COR-L47 (cell line): Measurements from ENCODE around the gene CLDN1.

Experiments used
- DNase-seq: peaks from one replicate; lab custom pipeline; 2025; lab: John Stamatoyannopoulos, UW

CLDN1 gene

DNA sequence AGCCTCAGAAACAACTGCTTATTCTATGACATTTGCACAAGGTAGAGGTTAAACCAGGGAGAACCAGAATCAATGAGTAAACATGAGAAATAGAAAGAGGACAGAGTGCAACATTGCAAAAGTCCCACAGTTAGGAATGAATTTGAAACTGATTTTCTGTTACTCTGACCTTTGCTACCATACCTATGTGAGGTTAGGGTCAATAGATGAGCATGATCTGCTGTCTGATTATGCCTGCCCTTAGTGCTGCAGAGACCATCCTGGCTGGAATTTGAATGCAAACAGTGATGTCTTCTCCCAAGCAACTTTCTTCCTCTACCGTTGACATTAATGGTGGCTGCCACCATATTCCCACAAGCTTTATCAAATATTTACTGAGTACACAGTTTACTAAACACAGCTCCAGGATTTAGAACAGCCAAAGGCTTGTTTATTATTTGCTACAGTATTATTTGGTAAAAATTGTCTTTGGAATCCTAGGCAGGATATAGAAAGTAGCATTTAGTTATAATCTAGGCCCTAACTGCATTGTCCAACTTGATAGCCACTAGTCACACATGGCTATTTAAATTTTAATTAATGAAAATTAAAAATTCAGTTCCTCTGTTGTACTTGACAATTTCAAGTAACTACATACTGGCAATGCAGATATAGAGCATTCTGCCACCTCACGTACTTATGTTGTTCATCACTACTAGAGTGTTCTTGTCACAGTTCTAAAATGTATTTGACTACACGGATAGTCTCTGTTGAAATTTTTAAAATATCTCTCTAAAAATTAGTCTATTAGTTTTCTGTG, 8.9 kb upstream of the CLDN1 start:
- DNase-seq: no peak

DNA sequence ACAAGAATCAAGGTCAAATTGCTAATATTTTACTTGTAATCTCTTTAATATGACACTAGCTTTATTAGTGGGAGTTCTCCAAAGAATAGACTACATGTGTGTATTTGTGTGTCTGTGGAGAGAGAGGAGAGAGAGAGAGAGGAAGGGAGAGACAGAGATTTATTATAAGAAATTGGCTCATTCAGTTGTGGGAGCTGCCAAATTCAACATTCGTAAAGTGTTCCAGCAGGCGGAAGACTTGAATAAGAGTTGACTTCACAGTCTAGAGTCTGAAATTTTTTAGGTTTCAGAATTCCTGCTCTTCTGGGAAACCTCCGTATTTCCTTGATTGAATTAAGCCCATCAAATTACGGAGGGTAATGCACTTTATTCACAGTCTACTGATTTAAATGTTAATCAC, 4.7 kb upstream of the CLDN1 start:
- DNase-seq: no peak

DNA sequence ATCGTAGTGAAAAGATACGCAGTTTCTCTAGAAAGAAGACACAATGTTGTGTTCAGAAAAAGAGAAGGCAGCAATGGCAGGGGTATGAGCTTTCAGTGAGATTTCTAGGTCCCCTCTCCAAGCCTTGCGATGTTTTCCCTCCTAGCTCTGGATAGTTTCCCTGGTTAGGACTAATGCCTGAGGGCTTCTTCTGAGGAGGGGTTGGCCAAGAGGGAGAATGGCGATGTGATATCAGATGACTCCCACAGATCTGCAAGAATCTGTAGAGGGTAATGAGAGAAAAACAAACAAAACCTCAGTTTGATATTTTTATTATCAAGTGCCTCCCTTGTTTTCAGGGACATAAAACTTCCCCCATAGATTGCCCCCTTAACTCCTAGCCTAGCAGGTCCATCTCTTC, 4.1 kb upstream of the CLDN1 start:
- no peak for DNase-seq

- no peak for DNase-seq
These were observed 3.7 kb upstream of the CLDN1 start for GRCh38 chr3:190325923-190326322.

- DNase-seq: no peak
These were observed 990 bp upstream of the CLDN1 start for GRCh38 chr3:190323246-190323626.

GRCh38 chr3:190322604-190323245, 479 bp upstream of the CLDN1 start:
- no peak for DNase-seq

DNA sequence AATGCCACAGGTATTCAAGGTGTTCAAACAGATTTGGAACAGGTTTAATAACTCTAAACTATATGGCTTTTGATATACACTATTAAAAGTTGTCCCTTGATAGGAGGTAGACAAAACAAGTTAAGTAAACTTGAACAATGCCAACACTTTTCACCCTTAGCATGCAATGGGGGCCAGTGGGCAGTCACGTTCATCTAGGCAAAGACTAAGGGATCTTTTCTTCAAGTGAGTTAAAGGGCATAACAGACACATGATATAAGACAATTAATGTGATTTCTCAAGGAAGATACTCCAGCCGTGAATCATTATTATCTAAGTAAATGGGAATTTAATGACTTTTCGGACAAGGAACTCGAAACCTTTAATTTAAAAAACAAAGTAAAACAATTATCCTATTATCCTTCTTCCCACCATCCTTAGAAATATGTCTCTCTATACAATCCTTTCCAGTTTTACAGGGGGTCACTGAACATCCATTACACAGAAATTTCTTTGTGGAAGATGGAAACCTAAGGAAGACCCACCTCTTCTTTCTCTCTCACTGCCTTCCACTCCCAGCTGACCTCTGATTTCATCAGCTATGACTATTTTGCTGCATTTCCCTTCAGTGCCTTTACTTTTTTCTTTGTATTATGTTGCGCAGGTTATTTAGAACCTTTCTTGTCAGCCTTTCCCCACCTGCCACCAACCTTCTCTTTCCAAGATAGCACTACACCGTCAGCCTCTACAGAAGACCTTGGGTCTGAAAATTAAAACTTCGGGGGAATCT, 1.5 kb downstream of the CLDN1 start:
- DNase-seq: no peak

DNA sequence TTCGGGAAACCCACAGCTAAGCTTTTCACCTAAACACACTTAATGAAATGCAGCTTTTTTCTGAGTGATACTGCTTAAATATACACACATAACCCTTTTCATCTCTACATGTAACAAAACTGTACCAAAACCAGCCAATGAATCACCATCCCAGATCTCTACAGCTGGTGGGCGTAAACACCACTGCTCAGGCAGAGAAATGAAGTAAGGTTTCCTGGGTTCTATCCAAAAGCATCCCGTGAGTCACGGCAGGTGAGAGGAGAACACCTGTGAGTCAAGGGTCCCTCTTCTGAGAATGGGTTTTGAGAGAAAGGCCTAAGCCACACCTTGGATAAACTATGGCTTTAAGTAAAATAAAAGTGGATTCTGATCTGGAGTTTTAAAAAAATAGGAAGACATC, 2.6 kb downstream of the CLDN1 start:
- no peak for DNase-seq

DNA sequence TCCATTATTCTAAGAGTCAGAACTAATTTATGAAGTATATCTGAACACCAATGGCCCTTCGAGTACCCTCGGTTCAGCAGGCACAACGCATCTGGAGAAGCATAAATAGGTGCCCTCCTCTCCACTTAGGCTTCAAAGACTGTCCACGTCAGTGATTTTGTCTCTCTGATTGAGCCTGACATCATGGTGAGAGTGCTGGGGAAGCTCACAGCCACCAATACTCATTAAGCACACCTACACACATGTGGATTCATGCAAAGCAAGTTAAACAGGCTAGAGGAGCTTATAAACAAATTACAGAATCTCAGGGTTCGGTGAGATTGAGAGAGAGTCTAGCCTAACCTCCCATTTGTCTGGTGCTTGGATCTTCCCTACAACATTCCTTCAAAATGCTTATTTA, 3.6 kb downstream of the CLDN1 start:
- DNase-seq: no peak

DNA sequence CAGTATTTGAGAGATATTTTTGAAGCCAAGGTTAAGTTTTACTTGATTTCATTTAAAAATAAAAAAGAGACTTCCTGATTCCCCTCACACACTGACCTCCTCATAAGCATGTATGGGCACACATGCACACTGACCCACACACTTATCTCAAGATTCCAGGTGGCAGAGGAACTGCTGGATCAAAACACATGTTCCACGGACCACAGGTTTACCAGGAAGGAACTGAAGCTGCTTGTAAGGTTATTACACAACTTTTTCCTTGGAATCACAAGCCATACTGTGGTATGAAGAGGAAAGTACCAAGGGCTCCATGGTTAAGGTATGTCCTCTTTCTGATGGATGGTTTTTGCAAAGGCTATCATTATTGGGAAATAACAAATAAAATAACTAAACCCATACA, 7.5 kb downstream of the CLDN1 start:
- DNase-seq: no peak

DNA sequence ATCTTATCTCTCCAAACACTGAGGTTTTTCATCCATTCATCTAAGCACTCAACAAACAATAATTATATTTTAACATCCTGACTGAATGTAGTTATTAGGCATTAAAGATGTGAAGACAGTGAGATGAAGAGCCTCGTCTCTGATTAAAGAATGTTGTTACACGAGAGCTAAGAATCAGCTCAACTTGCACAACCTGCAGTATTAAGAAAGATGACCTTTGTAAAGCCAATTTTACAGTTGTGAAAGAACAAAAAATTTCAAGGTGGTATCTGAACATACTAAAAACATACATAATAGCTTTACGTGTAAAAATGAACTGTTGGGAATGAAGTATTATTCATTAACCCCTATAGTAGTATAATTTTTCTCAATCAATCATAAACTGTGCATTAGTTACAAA, 12.8 kb downstream of the CLDN1 start:
- no peak for DNase-seq

GRCh38 chr3:190308154-190308553, 14.1 kb downstream of the CLDN1 start:
- DNase-seq: no peak

DNA sequence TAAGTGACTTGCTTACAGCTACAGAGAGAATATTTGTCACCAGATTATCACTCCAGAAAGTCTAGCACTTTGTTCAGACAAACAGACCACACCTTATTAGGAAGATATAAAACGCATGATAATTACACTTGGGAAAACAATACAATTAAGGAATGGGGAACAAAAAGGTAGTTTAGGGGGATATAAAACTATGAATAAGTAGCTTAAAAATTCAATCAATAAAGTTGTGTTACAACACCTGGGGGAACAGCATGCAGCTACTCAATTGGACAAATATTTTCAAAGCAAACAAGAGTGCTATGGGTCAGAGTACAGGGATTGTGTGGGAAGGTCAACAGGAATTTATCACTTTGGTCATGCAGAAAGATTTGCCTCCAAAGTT, 15.1 kb downstream of the CLDN1 start:
- no peak for DNase-seq

GRCh38 chr3:190306513-190307163, 15.6 kb downstream of the CLDN1 start:
- no peak for DNase-seq

DNA sequence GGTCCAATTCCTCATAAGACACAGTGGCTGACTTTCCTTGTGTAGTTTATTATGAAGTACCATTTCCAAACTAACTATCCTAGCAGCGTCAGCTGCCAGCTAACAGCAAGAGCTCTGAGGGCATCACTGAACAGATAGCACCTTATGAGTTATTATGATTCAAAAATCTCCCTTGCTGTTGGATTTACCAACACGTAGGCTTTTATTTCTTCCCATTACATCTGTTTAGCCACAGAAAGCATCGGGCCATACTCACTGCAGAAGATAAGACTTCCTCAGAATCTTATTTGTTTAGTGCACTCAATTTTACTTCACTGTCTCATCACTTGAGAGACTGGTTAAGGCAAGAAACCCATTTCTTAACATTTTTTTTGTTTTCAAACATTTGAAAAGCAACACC, 16.2 kb downstream of the CLDN1 start:
- no peak for DNase-seq

DNA sequence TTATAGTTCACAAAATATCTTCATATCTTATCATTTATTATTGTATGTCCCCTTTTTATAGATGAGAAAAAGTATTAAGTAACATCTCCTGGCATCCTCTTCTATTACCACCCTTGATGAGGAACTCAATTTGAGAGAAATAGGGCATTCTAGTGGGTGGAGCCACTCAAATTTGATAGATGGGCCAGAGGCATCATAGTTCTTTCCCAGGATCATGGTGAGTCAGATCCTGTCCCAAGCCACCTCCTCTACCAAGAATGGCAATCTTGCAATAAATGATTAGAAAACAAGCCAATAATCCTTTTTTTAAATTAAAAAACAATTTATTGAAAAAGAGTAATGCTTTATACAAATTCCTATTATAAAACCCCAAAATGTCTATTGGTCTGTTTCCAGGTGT, 16.8 kb downstream of the CLDN1 start:
- DNase-seq: no peak

- DNase-seq: no peak
These were observed 18.4 kb downstream of the CLDN1 start for GRCh38 chr3:190303884-190304283.

DNA sequence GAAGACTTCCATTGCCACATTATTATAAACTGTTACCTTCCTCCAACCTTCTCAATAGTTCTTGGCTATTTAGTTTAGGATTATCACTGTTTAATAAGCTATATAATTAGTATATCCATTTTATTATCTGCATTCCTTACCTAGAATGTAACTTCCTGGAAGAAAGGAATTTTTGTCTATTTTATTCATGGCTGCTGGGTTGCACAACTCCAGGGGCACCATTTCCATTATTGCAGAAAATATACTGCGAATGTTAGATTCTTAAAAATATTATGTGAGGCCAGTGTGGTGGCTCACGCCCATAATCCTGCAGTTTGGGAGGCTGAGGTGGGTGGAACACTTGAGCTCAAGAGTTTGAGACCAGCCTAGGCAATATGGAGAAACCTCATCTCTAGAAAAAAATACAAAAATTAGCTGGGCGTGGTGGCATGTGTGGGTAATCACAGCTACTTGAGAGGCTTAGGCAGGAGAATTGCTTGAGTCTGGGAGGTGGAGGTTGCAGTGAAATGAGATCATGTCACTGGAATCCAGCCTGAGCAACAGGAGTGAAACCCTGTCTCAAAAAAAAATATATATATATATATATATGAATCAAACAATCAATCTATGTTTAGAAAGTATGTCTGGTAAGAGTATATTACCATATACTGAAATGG, 19.9 kb downstream of the CLDN1 start:
- DNase-seq: no peak

DNA sequence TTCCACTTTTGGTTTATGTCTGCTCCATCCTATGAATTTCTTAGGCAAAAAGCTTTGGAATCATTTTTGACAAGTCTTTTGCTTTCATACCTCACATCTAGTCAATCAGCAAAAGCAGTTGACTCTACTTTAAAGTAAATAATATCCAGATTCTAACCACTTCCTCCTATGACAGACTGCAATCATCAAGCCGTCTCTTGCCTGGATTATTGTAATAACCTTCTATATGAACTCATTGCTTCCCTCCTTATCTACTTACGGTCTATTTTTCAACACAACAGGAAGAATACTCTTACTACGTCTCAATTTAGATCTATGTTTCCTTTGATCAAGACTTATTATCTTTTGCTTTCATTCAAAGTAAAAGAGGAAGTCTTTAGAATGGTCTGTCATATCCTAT, 20.7 kb downstream of the CLDN1 start:
- no peak for DNase-seq

- no peak for DNase-seq
These were observed 22.3 kb downstream of the CLDN1 start for GRCh38 chr3:190299969-190300368.

DNA sequence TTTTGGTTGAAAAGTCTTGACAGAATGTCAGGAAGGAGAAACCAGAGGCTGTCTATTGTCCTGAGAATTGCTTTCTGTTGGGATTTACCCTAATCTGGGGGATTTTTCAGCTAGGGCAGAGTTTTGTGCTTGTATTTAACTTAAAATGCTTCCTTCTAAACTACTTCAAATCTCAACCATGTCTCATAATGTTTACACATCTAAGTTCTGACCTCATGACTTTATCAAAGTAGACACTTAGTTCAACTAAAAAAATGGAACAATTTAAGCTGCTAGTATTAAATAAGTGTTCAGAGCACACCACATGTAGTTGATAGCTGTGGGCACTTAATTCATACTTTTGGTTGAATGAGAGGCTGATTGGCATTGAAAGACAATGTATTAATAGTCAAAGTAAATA, 28.2 kb downstream of the CLDN1 start:
- no peak for DNase-seq

DNA sequence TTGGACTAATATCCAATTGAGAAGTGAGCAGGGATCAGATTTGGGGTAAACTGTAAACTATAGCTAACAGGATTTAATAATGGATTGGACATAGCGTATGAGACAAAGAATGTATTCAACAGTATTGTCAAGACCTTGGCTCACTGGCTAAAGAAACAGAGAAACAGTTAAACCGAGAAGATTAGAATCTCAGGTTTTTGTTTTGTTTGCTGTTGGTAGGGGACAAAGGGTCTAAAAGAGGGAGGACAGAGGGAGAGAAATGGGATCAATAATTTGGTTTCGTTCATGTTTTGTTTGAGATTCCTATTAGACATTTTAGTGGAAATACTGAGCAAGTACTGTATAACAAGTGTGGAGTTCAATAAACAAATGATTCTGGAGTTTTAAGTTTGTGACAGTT, 28.6 kb downstream of the CLDN1 start:
- DNase-seq: no peak
